ENCODE results near the gene IGSF9B. TPM values are rescaled to one million over a fixed set of nuclear protein-coding genes. Genes with fewer than 3 reads are reported as not detected.

Gene IGSF9B
- total RNA-seq, 1 donor from 2014 or later, result 1.3 TPM

GRCh38 chr11:133872160-133872559 is 84.6 kb downstream of the IGSF9B start:
- TF ChIP-seq EZH2 (IDR thresholded peaks at IDR 0.05) (no peak), CTCF (IDR thresholded peaks at IDR 0.05) (no peak), EZH2phosphoT487 (IDR thresholded peaks at IDR 0.05) (no peak)
- no peaks in the 10 kb centered on the region for H3K36me3 Mint-ChIP-seq
- Histone ChIP-seq H3F3A (ENCODE audit: low read depth) (no peaks in the 10 kb centered on the region), H3K9ac (no peak overlapping the region), H3K9me3 (ENCODE audit: low read depth) (no peaks in the 10 kb centered on the region), H3K79me2 (ENCODE audit: low read depth) (no peaks in the 10 kb centered on the region), H3K27me3 (no peaks in the 10 kb centered on the region), H2AFZ (replicated peaks) (no peak overlapping the region), H3K4me1 (no peaks in the 10 kb centered on the region), H3K36me3 (no peaks in the 10 kb centered on the region), H3K27ac (no peak overlapping the region), H3K4me3 (no peak overlapping the region), H4K20me1 (ENCODE audit: low read depth) (no peaks in the 10 kb centered on the region), H3K4me2 (no peak overlapping the region)
- H3K9me3 Mint-ChIP-seq, result no peaks in the 10 kb centered on the region
- no peaks in the 10 kb centered on the region for H3K4me1 Mint-ChIP-seq
- no peak overlapping the region for H3K27ac Mint-ChIP-seq
- no peak for DNase-seq (ENCODE audit: low spot score)
- no peak overlapping the region for H3K4me3 Mint-ChIP-seq
- no peaks in the 10 kb centered on the region for H3K27me3 Mint-ChIP-seq (ENCODE audit: insufficient read depth, low read depth)

DNA sequence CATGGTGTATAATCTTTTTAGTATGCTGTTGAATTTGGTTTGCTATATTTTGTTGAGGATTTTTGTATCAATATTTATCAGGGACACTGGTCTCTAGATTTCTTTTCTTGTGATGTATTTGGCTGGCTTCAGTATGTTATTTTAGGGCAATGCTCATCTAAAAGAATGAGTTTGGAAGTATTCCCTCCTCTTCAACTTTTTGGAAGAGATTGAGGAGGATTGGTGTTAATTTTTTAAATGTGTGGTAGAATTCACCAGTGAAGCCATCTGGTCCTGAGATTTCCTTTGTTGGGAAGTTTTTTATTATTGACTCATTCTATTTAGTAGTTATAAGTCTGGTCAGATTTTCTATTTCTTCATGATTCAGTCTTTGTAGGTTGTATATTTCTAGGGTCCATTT is 89.3 kb downstream of the IGSF9B start:
- H3K27ac Mint-ChIP-seq, result no peak overlapping the region
- H3K27me3 ChIP-seq, result no peaks in the 10 kb centered on the region
- no peaks in the 10 kb centered on the region for H3K9me3 ChIP-seq (ENCODE audit: low read depth)
- H3K27me3 Mint-ChIP-seq (ENCODE audit: insufficient read depth, low read depth), result no peaks in the 10 kb centered on the region
- no peak overlapping the region for H3K4me3 ChIP-seq
- H3K27ac ChIP-seq, result no peak overlapping the region
- TF ChIP-seq CTCF (IDR thresholded peaks at IDR 0.05), result no peak
- no peak for TF ChIP-seq EZH2phosphoT487 (IDR thresholded peaks at IDR 0.05)
- TF ChIP-seq EZH2 (IDR thresholded peaks at IDR 0.05), result no peak
- no peaks in the 10 kb centered on the region for H3K36me3 Mint-ChIP-seq
- H3K4me1 ChIP-seq, result no peaks in the 10 kb centered on the region
- H3K4me2 ChIP-seq, result no peak overlapping the region
- no peaks in the 10 kb centered on the region for H3K4me1 Mint-ChIP-seq
- H3K9ac ChIP-seq, result no peak overlapping the region
- no peaks in the 10 kb centered on the region for H3K9me3 Mint-ChIP-seq
- H3K79me2 ChIP-seq (ENCODE audit: low read depth), result no peaks in the 10 kb centered on the region
- no peak overlapping the region for H3K4me3 Mint-ChIP-seq
- no peaks in the 10 kb centered on the region for H4K20me1 ChIP-seq (ENCODE audit: low read depth)
- no peak overlapping the region for H2AFZ ChIP-seq (replicated peaks)
- H3F3A ChIP-seq (ENCODE audit: low read depth), result no peaks in the 10 kb centered on the region
- H3K36me3 ChIP-seq, result no peaks in the 10 kb centered on the region
- DNase-seq (ENCODE audit: low spot score), result no peak

DNA sequence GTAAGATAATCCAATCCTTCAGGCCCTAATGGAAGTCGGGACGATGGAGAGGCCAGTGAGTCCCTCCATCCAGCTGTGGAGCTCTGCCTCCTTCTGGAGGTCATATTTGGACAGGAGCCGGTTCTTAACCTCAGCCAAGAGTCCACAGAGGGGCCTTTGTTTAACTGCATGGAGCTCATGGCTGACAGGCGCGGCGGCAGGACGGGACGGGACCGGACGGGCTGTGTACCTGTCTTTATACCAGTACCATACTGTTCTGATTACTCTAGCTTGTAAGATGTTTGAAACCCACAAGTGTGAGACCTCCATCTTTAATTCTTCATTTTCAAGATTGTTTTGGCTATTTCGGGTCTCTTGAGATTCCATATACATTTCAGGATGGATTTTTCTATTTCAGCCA is 91.3 kb downstream of the IGSF9B start:
- Histone ChIP-seq H3K9me3 (ENCODE audit: low read depth) (no peaks in the 10 kb centered on the region), H3K27me3 (no peaks in the 10 kb centered on the region), H3K4me2 (no peak overlapping the region), H2AFZ (replicated peaks) (no peak overlapping the region), H3K4me1 (no peaks in the 10 kb centered on the region), H3F3A (ENCODE audit: low read depth) (no peaks in the 10 kb centered on the region), H4K20me1 (ENCODE audit: low read depth) (no peaks in the 10 kb centered on the region), H3K9ac (no peak overlapping the region), H3K79me2 (ENCODE audit: low read depth) (no peaks in the 10 kb centered on the region), H3K36me3 (no peaks in the 10 kb centered on the region), H3K27ac (no peak overlapping the region), H3K4me3 (no peak overlapping the region)
- no peak for TF ChIP-seq EZH2 (IDR thresholded peaks at IDR 0.05)
- no peak for TF ChIP-seq CTCF (IDR thresholded peaks at IDR 0.05)
- H3K36me3 Mint-ChIP-seq, result no peaks in the 10 kb centered on the region
- H3K27ac Mint-ChIP-seq, result no peak overlapping the region
- DNase-seq (ENCODE audit: low spot score), result no peak
- H3K4me1 Mint-ChIP-seq, result no peaks in the 10 kb centered on the region
- no peak overlapping the region for H3K4me3 Mint-ChIP-seq
- H3K27me3 Mint-ChIP-seq (ENCODE audit: insufficient read depth, low read depth), result no peaks in the 10 kb centered on the region
- H3K9me3 Mint-ChIP-seq, result no peaks in the 10 kb centered on the region

DNA sequence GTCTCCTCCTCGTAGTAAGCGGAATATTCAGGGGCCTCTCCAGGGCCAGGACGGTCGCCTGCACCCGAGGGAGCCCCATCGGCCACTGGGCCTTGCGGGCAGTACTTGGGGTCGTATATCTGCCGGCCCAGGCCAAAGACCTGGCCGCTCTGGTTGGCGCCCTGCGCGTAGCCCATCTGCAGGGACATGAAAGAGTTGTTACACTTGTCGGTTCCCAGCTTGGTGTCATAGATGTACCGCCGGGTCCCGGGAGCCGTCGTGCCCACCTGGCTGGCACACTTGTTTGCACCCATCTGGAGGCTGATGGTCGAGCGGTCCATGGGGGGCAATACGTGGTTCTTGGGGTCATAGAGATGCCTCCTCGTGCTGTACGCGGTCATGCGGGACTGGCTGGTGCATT is 92.0 kb downstream of the IGSF9B start:
- Histone ChIP-seq H3K79me2 (ENCODE audit: low read depth) (no peaks in the 10 kb centered on the region), H3K9me3 (ENCODE audit: low read depth) (no peaks in the 10 kb centered on the region), H3K27ac (no peak overlapping the region), H3K4me1 (no peaks in the 10 kb centered on the region), H3F3A (ENCODE audit: low read depth) (no peaks in the 10 kb centered on the region), H3K27me3 (no peaks in the 10 kb centered on the region), H3K4me3 (no peak overlapping the region), H3K9ac (no peak overlapping the region), H4K20me1 (ENCODE audit: low read depth) (no peaks in the 10 kb centered on the region), H2AFZ (replicated peaks) (no peak overlapping the region), H3K4me2 (no peak overlapping the region), H3K36me3 (no peaks in the 10 kb centered on the region)
- Mint-ChIP-seq H3K27me3 (ENCODE audit: insufficient read depth, low read depth) (no peaks in the 10 kb centered on the region), H3K9me3 (no peaks in the 10 kb centered on the region), H3K36me3 (no peaks in the 10 kb centered on the region), H3K27ac (no peak overlapping the region), H3K4me1 (no peaks in the 10 kb centered on the region), H3K4me3 (no peak overlapping the region)
- DNase-seq (ENCODE audit: low spot score), result no peak
- TF ChIP-seq EZH2 (IDR thresholded peaks at IDR 0.05) (no peak), EZH2phosphoT487 (IDR thresholded peaks at IDR 0.05) (no peak), CTCF (IDR thresholded peaks at IDR 0.05) (no peak)

Data from neural progenitor cell (in vitro differentiated cells).